DOHH2 (cell line): ENCODE measurements around the gene POLR2I.

Experiments
- H3F3A ChIP-seq: fragments of 200-600 bp; sonication (generic), shearing (Covaris generic); 2 replicates; pipeline ENCODE4 v1.6.0; 2016; ENCODE audit warnings: antibody characterized with exemption, mild to moderate bottlenecking; ENCODE audit not compliant: control insufficient read depth, insufficient read depth
- H3K27ac ChIP-seq: fragments of 200-600 bp; sonication (generic); 2 replicates; pipeline ENCODE4 v1.5.1; 2014; ENCODE audit warnings: low read depth, mild to moderate bottlenecking, low read length, moderate library complexity
- H3K27me3 ChIP-seq: fragments of 200-600 bp; sonication (generic); 2 replicates; pipeline ENCODE4 v1.6.1; 2014; ENCODE audit warnings: mild to moderate bottlenecking, low read length, mixed read lengths; ENCODE audit not compliant: control insufficient read depth
- H3K36me3 ChIP-seq: fragments of 200-600 bp; sonication (generic); 2 replicates; pipeline ENCODE4 v1.6.1; 2014; ENCODE audit warnings: mild to moderate bottlenecking, low read length, moderate library complexity, mixed read lengths; ENCODE audit not compliant: control insufficient read depth
- H3K4me1 ChIP-seq: fragments of 200-600 bp; sonication (generic); 2 replicates; pipeline ENCODE4 v1.6.1; 2014; ENCODE audit warnings: mild to moderate bottlenecking, low read length, mixed read lengths; ENCODE audit not compliant: control insufficient read depth
- H3K4me2 ChIP-seq: fragments of 200-600 bp; sonication (generic); 2 replicates; pipeline ENCODE4 v1.6.0; 2014; ENCODE audit warnings: mild to moderate bottlenecking, low read length, moderate library complexity
- H3K4me3 ChIP-seq: fragments of 200-600 bp; sonication (generic); 2 replicates; pipeline ENCODE4 v1.5.1; 2014; ENCODE audit warnings: mild to moderate bottlenecking, low read length, mixed read lengths
- H3K79me2 ChIP-seq: fragments of 200-600 bp; sonication (generic); 2 replicates; pipeline ENCODE4 v1.6.1; 2014; ENCODE audit warnings: mild to moderate bottlenecking, low read length, mixed read lengths; ENCODE audit not compliant: control insufficient read depth
- H3K9me2 ChIP-seq: fragments of 200-600 bp; sonication (generic); replicated peaks from 2 replicates; pipeline ENCODE4 v1.6.1; 2014; ENCODE audit warnings: mild to moderate bottlenecking, low read length, mixed read lengths; ENCODE audit not compliant: control insufficient read depth
- H3K9me3 ChIP-seq: fragments of 200-600 bp; sonication (generic); 2 replicates; pipeline ENCODE4 v1.6.1; 2014; ENCODE audit warnings: antibody characterized with exemption, low read length, mixed read lengths; ENCODE audit not compliant: control insufficient read depth, insufficient read depth
- H4K20me1 ChIP-seq: fragments of 200-600 bp; sonication (generic); 2 replicates; pipeline ENCODE4 v1.6.0; 2014; ENCODE audit warnings: low read depth, mild to moderate bottlenecking, antibody characterized with exemption, low read length, moderate library complexity; ENCODE audit not compliant: control insufficient read depth, insufficient read depth
- CTCF ChIP-seq: fragments of 200-600 bp; sonication (generic); IDR thresholded peaks from one replicate; pipeline ENCODE4 v1.5.1; 2014; ENCODE audit warnings: antibody characterized with exemption, mild to moderate bottlenecking, low read depth, low read length; ENCODE audit not compliant: poor library complexity, severe bottlenecking
- EZH2phosphoT487 ChIP-seq: fragments of 200-600 bp; sonication (generic); IDR thresholded peaks from 2 replicates; pipeline ENCODE4 v1.6.1; 2017; ENCODE audit warnings: borderline replicate concordance, mild to moderate bottlenecking, antibody characterized with exemption, low read length, moderate library complexity, mixed read lengths

POLR2I gene

GRCh38 chr19:36112678-36113077 lies 2.0 kb downstream of the POLR2I start:
- TF ChIP-seq CTCF (no peak), EZH2phosphoT487 (no peak)
- no peak overlapping the region for H3K4me3 ChIP-seq
- H3K9me3 ChIP-seq, result no peaks in the 10 kb centered on the region
- peaks cover 29% of the 10 kb centered on the region for H3K4me1 ChIP-seq
- peaks cover 6% of the 10 kb centered on the region; the same call in 1 of the 2 replicates for H4K20me1 ChIP-seq
- no peaks in the 10 kb centered on the region for H3K9me2 ChIP-seq
- H3K36me3 ChIP-seq, result peaks cover 39% of the 10 kb centered on the region
- H3K79me2 ChIP-seq, result peaks cover 35% of the 10 kb centered on the region
- H3K27ac ChIP-seq, result no peak overlapping the region
- H3K4me2 ChIP-seq, result no peak overlapping the region
- H3F3A ChIP-seq, result no peaks in the 10 kb centered on the region
- H3K27me3 ChIP-seq, result no peaks in the 10 kb centered on the region

DNA sequence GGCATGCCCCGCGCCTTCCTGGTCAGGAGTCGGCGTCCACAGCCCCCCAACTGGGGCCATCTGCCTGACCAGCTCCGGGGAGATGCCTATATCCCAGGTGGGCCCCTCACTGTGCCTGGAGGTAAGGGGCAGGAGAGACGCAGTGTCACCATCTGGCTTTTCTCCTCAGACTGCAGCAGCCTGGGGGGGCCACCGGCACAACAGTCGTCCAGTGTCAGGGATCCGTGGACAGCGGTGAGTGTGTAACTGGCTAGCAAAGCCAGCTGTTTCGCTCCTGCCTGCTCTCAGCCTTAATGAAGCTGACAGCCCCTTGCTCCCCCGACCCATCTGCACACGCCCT lies 3.5 kb downstream of the POLR2I start:
- H4K20me1 ChIP-seq, result peaks cover 2% of the 10 kb centered on the region; the same call in 1 of the 2 replicates
- no peaks in the 10 kb centered on the region for H3F3A ChIP-seq
- no peak overlapping the region for H3K4me3 ChIP-seq
- TF ChIP-seq CTCF, result no peak
- no peak for TF ChIP-seq EZH2phosphoT487
- no peaks in the 10 kb centered on the region for H3K27me3 ChIP-seq
- no peak overlapping the region for H3K4me2 ChIP-seq
- H3K79me2 ChIP-seq, result peaks cover 24% of the 10 kb centered on the region
- no peaks in the 10 kb centered on the region for H3K9me3 ChIP-seq
- peaks cover 20% of the 10 kb centered on the region for H3K4me1 ChIP-seq
- peaks cover 40% of the 10 kb centered on the region for H3K36me3 ChIP-seq
- H3K27ac ChIP-seq, result no peak overlapping the region
- no peaks in the 10 kb centered on the region for H3K9me2 ChIP-seq

- Histone ChIP-seq H3K4me1 (peaks cover 17% of the 10 kb centered on the region), H3K9me3 (no peaks in the 10 kb centered on the region), H3K4me2 (no peak within 1 kb of the TSS), H3K9me2 (no peaks in the 10 kb centered on the region), H3K27me3 (no peaks in the 10 kb centered on the region), H3K79me2 (peaks cover 19% of the 10 kb centered on the region), H4K20me1 (no peaks in the 10 kb centered on the region), H3F3A (no peaks in the 10 kb centered on the region), H3K4me3 (no peak within 1 kb of the TSS), H3K27ac (no peak within 1 kb of the TSS), H3K36me3 (peaks cover 38% of the 10 kb centered on the region)
- TF ChIP-seq EZH2phosphoT487 (no peak), CTCF (no peak)
These were observed 4.0 kb downstream of the POLR2I start, which contains the start of gene OVOL3 for GRCh38 chr19:36110487-36111199. TSS of gene OVOL3 (plus strand) at chr19:36111143. CDS start at chr19:36111203, 60 bp downstream.
